H1 (cell line): Measurements from ENCODE around the gene DNM2. TPM values are rescaled to one million over a fixed set of nuclear protein-coding genes. Genes with fewer than 3 reads are reported as not detected.

Experiments used
- CTCF ChIA-PET: fragments of 300-600 bp; sonication (Branson Sonifier 250); formaldehyde crosslinking; loops from one replicate; lab custom pipeline; 2021; ENCODE audit not compliant: partially characterized antibody; lab: Charles Lee
- POLR2A ChIA-PET: fragments of 300-600 bp; sonication (Branson Sonifier 250); formaldehyde crosslinking; loops from one replicate; lab custom pipeline; 2021; ENCODE audit warnings: inconsistent platforms; ENCODE audit not compliant: partially characterized antibody; lab: Charles Lee
- DNase-seq, 2 experiments: peaks; one replicate each; pipeline versions ENCODE4 v3.0.0 to v3.0.0-alpha.2; 2010 to 2022; ENCODE audit warnings: low spot score in 2 of 2, low read depth in 1 of 2, mixed read lengths in 1 of 2
- FAIRE-seq: peaks from 2 replicates; lab custom pipeline; 2011; peaks lifted over from hg19 to GRCh38; lab: Jason Lieb, UNC
- H2AFZ ChIP-seq: 2 replicates; pipeline ENCODE4 v1.8.1; 2012; ENCODE audit warnings: low read length, inconsistent platforms
- H2AK5ac ChIP-seq: 2 replicates; pipeline ENCODE4 v1.6.1; 2013; ENCODE audit warnings: low read depth, low read length
- H2BK120ac ChIP-seq: replicated peaks from 2 replicates; pipeline ENCODE3; 2013; ENCODE audit warnings: low read depth, low read length, inconsistent platforms
- H2BK12ac ChIP-seq: 2 replicates; pipeline ENCODE4 v1.6.1; 2013; ENCODE audit warnings: low read depth, low read length
- H2BK15ac ChIP-seq: 2 replicates; pipeline ENCODE4 v1.6.1; 2013; ENCODE audit warnings: low read length
- H2BK20ac ChIP-seq: 2 replicates; pipeline ENCODE4 v1.6.1; 2013; ENCODE audit warnings: low read length
- H2BK5ac ChIP-seq: 2 replicates; pipeline ENCODE4 v1.6.1; 2013; ENCODE audit warnings: low read depth, low read length
- H3K14ac ChIP-seq: 2 replicates; pipeline ENCODE4 v1.6.1; 2013; ENCODE audit warnings: inconsistent platforms; ENCODE audit not compliant: insufficient read length
- H3K18ac ChIP-seq: 2 replicates; pipeline ENCODE4 v1.6.1; 2013; ENCODE audit warnings: low read length; ENCODE audit errors: extremely low read depth
- H3K23ac ChIP-seq: 2 replicates; pipeline ENCODE4 v1.6.1; 2013; ENCODE audit warnings: inconsistent platforms; ENCODE audit not compliant: insufficient read length
- H3K23me2 ChIP-seq: 2 replicates; pipeline ENCODE4 v1.6.1; 2013; ENCODE audit warnings: low read depth, low read length
- H3K27ac ChIP-seq: 2 replicates; pipeline ENCODE4 v1.6.1; 2011; ENCODE audit warnings: low read depth, low read length, inconsistent platforms
- H3K27me3 ChIP-seq, 4 experiments: replicated peaks in 1 of 4; 1 replicate in 1 of 4; 2 replicates in 3 of 4; pipeline versions ENCODE4 v1.6.1 to v1.8.1; 2011 to 2013; ENCODE audit warnings: low read length in 3 of 4, mild to moderate bottlenecking in 3 of 4, inconsistent platforms in 2 of 4, mixed read lengths in 2 of 4, moderate library complexity in 1 of 4; ENCODE audit not compliant: control insufficient read depth in 3 of 4, insufficient read depth in 3 of 4; ENCODE audit errors: extremely low read depth in 1 of 4
- H3K36me3 ChIP-seq, 4 experiments: 2 replicates each; pipeline versions ENCODE4 v1.6.1 to v1.8.1; 2011 to 2013; ENCODE audit warnings: mild to moderate bottlenecking in 4 of 4, low read length in 3 of 4, moderate library complexity in 2 of 4, control low read depth in 1 of 4, inconsistent platforms in 1 of 4; ENCODE audit not compliant: insufficient read depth in 4 of 4, control insufficient read depth in 2 of 4
- H3K4ac ChIP-seq: replicated peaks from 2 replicates; pipeline ENCODE3; 2013; ENCODE audit warnings: low read length, low read depth, mixed read lengths, inconsistent platforms; ENCODE audit not compliant: insufficient read length
- H3K4me1 ChIP-seq, 4 experiments: replicated peaks in 1 of 4; 1 replicate in 1 of 4; 2 replicates in 3 of 4; pipeline versions ENCODE4 v1.6.1 to v1.8.1; 2011 to 2013; ENCODE audit warnings: low read length in 3 of 4, inconsistent platforms in 2 of 4, mixed read lengths in 1 of 4; ENCODE audit not compliant: insufficient read depth in 4 of 4, control insufficient read depth in 3 of 4
- H3K4me2 ChIP-seq, 2 experiments: 2 replicates each; pipeline versions ENCODE4 v1.6.1 to v1.8.1; 2011 to 2013; ENCODE audit warnings: low read depth in 2 of 2, low read length in 2 of 2, control low read depth in 1 of 2, inconsistent platforms in 1 of 2, mild to moderate bottlenecking in 1 of 2; ENCODE audit not compliant: insufficient read depth in 1 of 2
- H3K4me3 ChIP-seq, 4 experiments: fragments of 200-600, 300-600 bp in 1 of 4; sonication (generic), shearing (Covaris generic), sonication (Bioruptor Twin) in 1 of 4; 2 replicates each; pipeline versions ENCODE4 v1.5.1 to v1.8.1; 2011 to 2016; ENCODE audit warnings: low read length in 4 of 4, low read depth in 3 of 4, control low read depth in 2 of 4, inconsistent platforms in 2 of 4, mild to moderate bottlenecking in 2 of 4, mixed read lengths in 1 of 4, moderate library complexity in 1 of 4; ENCODE audit not compliant: insufficient read depth in 2 of 4; ENCODE audit errors: extremely low read depth in 1 of 4
- H3K56ac ChIP-seq: replicated peaks from 2 replicates; pipeline ENCODE3; 2013; ENCODE audit warnings: low read depth, mild to moderate bottlenecking, mixed read lengths, low read length, inconsistent platforms; ENCODE audit not compliant: insufficient read length
- H3K79me1 ChIP-seq: 2 replicates; pipeline ENCODE4 v1.6.1; 2013; ENCODE audit warnings: low read depth, low read length, control low read depth
- H3K79me2 ChIP-seq, 2 experiments: 2 replicates each; pipeline versions ENCODE4 v1.6.1 to v1.8.1; 2012 to 2013; ENCODE audit warnings: low read length in 2 of 2, mild to moderate bottlenecking in 2 of 2, inconsistent platforms in 1 of 2; ENCODE audit not compliant: insufficient read depth in 2 of 2, control insufficient read depth in 1 of 2
- H3K9ac ChIP-seq, 4 experiments: replicated peaks in 1 of 4; 1 replicate in 1 of 4; 2 replicates in 3 of 4; pipeline versions ENCODE4 v1.6.1 to v1.8.1; 2011 to 2013; ENCODE audit warnings: low read depth in 3 of 4, low read length in 3 of 4, control low read depth in 2 of 4, mild to moderate bottlenecking in 2 of 4, moderate library complexity in 2 of 4, inconsistent platforms in 1 of 4; ENCODE audit errors: extremely low read depth in 1 of 4
- H3K9me3 ChIP-seq, 2 experiments: 2 replicates each; pipeline versions ENCODE4 v1.6.1 to v1.8.1; 2012 to 2013; ENCODE audit warnings: mild to moderate bottlenecking in 2 of 2, moderate library complexity in 2 of 2, control low read depth in 1 of 2, inconsistent platforms in 1 of 2, low read depth in 1 of 2, low read length in 1 of 2, mixed read lengths in 1 of 2; ENCODE audit not compliant: insufficient read depth in 2 of 2
- H4K20me1 ChIP-seq, 2 experiments: replicated peaks in 1 of 2; 2 replicates each; pipeline versions ENCODE3 to v1.8.1; 2011 to 2013; ENCODE audit warnings: inconsistent platforms in 2 of 2, low read length in 2 of 2, mild to moderate bottlenecking in 1 of 2; ENCODE audit not compliant: insufficient read depth in 2 of 2, control insufficient read depth in 1 of 2
- H4K5ac ChIP-seq: 2 replicates; pipeline ENCODE4 v1.6.1; 2013; ENCODE audit warnings: low read length, low read depth, mixed read lengths, inconsistent platforms; ENCODE audit not compliant: insufficient read length
- H4K8ac ChIP-seq: 2 replicates; pipeline ENCODE4 v1.8.0; 2013; ENCODE audit warnings: mild to moderate bottlenecking, moderate library complexity, low read length, inconsistent platforms; ENCODE audit not compliant: insufficient read depth; ENCODE audit errors: extremely low read depth
- H4K91ac ChIP-seq: replicated peaks from 2 replicates; pipeline ENCODE3; 2013; ENCODE audit warnings: low read length, mixed read lengths, inconsistent platforms; ENCODE audit not compliant: insufficient read length
- RBBP5 ChIP-seq: IDR thresholded peaks from 2 replicates; pipeline ENCODE4 v1.7.1; 2012; ENCODE audit warnings: low read depth, mild to moderate bottlenecking, inconsistent platforms, low read length, moderate library complexity, borderline replicate concordance
- SP2 ChIP-seq: IDR thresholded peaks from 2 replicates; pipeline ENCODE4 v1.6.1; 2012; ENCODE audit warnings: mild to moderate bottlenecking, low read length, inconsistent platforms
- TBP ChIP-seq: IDR thresholded peaks from 2 replicates; pipeline ENCODE4 v1.6.1; 2011; ENCODE audit warnings: low read depth, low read length, improper control_type of control experiment
- YY1 ChIP-seq: IDR thresholded peaks from 2 replicates; pipeline ENCODE4 v1.6.1; 2011; ENCODE audit warnings: low read depth, mild to moderate bottlenecking, low read length
- WGBS, 2 experiments: shearing (Covaris generic) in 1 of 2; methylation state at CpG; one replicate each; pipeline versions ENCODE4 v1.1.6 to v1.1.7; 2013 to 2015; ENCODE audit warnings: low lambda C conversion rate in 2 of 2, mixed read lengths in 2 of 2, inconsistent platforms in 1 of 2, low coverage in 1 of 2, missing lambda C conversion rate in 1 of 2; ENCODE audit not compliant: insufficient replicate concordance in 2 of 2, insufficient coverage in 1 of 2, insufficient read length in 1 of 2; ENCODE audit errors: extremely low coverage in 1 of 2, missing lambda C conversion rate in 1 of 2; 5-methylcytosine and 5-hydroxymethylcytosine counted together
- polyA plus RNA-seq, 7 experiments: library from polyadenylated mRNA; depleted of rRNA in 3 of 7; stranded (reverse) in 5 of 7; unstranded in 2 of 7; fragments of >200 nt in 5 of 7; fragments of 200-250 nt in 2 of 7; gene quantifications; 1 replicate in 5 of 7; 2 replicates in 1 of 7; 4 replicates in 1 of 7; pipeline versions ENCODE4 v1.2.1 to v1.2.3, GENCODE V29; 2011 to 2013; ENCODE audit warnings: missing spikeins in 2 of 7, mixed read lengths in 2 of 7
- total RNA-seq: library from RNA; stranded (reverse); fragmentation: NEBNext Ultra II Directional; extraction: Animal tissue kit (Norgen Biotek cat#: 25700); gene quantifications from 2 replicates; pipeline ENCODE4 v1.2.1, GENCODE V29; 2021

Gene DNM2
- total and polyA plus RNA-seq, 2 of the 8 experiments (the other 6 are each of a cell fraction or from before 2014, with no cell fraction given) = 61.9 to 120 TPM

GRCh38 chr19:10831987-10832938, 114.4 kb downstream of the DNM2 start:
- H3K4me3 ChIP-seq = no peak overlapping the region
- no peak for TF ChIP-seq TBP
- no peak for TF ChIP-seq YY1
- TF ChIP-seq RBBP5 = no peak
- TF ChIP-seq SP2 = no peak
- no peak overlapping the region for H3K27ac ChIP-seq
- no peak overlapping the region for H3K9ac ChIP-seq
- no peak overlapping the region for H2BK5ac ChIP-seq
- H3K79me1 ChIP-seq = peaks cover 4% of the 10 kb centered on the region; the same call in 1 of the 2 replicates
- no peak overlapping the region for H3K4ac ChIP-seq
- H2BK12ac ChIP-seq = no peak overlapping the region
- FAIRE-seq = no peak
- no peak for DNase-seq
- no peak overlapping the region for H2BK120ac ChIP-seq
- no peak overlapping the region for H2BK15ac ChIP-seq
- no peaks in the 10 kb centered on the region for H3K79me2 ChIP-seq
- H3K23me2 ChIP-seq = peaks cover 8% of the 10 kb centered on the region; the same call in 1 of the 2 replicates
- peaks cover 0 to 10% of the 10 kb centered on the region in 2 experiments for H4K20me1 ChIP-seq
- peaks cover 0 to 4% (median 0%) of the 10 kb centered on the region in 4 experiments; a peak in 1 of 7 replicates for H3K27me3 ChIP-seq
- peaks cover 0 to 10% (median 6%) of the 10 kb centered on the region in 4 experiments; a peak in 6 of 7 replicates for H3K4me1 ChIP-seq
- no peak overlapping the region for H3K4me2 ChIP-seq
- H4K5ac ChIP-seq = no peak overlapping the region
- no peak overlapping the region for H3K56ac ChIP-seq
- H3K18ac ChIP-seq = no peak overlapping the region
- WGBS, 2 experiments = 93% methylated on average over 28 of the region's 28 CpGs; no CpG with 5 or more reads in 1 of the 2 experiments
- ChIA-PET CTCF (interaction anchor here (1.0 to 4.1 kb wide), 4 partner anchors 10 to 32 kb away, joined by 3 to 22 read pairs (median 6); no protein-coding TSS in a partner anchor), POLR2A (interaction anchor here (0.8 to 1.3 kb wide), 3 partner anchors 14 to 176 kb away, joined by 3 read pairs; no protein-coding TSS in a partner anchor)
- no peak overlapping the region for H3K14ac ChIP-seq
- no peak overlapping the region for H3K23ac ChIP-seq
- H4K91ac ChIP-seq = no peak overlapping the region
- H2AFZ ChIP-seq = no peak overlapping the region
- H2AK5ac ChIP-seq = no peak overlapping the region
- H3K9me3 ChIP-seq = peaks cover 0 to 4% of the 10 kb centered on the region in 2 experiments; a peak in 1 of 4 replicates
- no peak overlapping the region for H2BK20ac ChIP-seq
- H4K8ac ChIP-seq = 0 out of 2 replicates have a peak overlapping the region, but pooled peaks have one; percentile 42
- peaks cover 0 to 24% (median 7%) of the 10 kb centered on the region in 4 experiments; a peak in 6 of 8 replicates for H3K36me3 ChIP-seq
